Left colon (tissue), 2 donors: ENCODE results near the gene ARTN. TPM values are rescaled to one million over a fixed set of nuclear protein-coding genes. Genes with fewer than 3 reads are reported as not detected.
A peak's percentile ranks its signal among the peaks of the same experiment; 100 is the strongest.

Experiments
- ATAC-seq: fragments of 200-7000 bp; cut with Tn5 transposase; one replicate; pipeline ENCODE4 v1.9.1; 2020; ENCODE audit warnings: mild to moderate bottlenecking, moderate library complexity
- DNase-seq, 2 donors: peaks; one replicate each; pipeline ENCODE4 v3.0.0-alpha.2; 2020
- intact Hi-C, 2 donors: fragments of 100-400 bp; cut with DNase I in 1 of 2; cut with micrococcal nuclease in 1 of 2; formaldehyde crosslinking; loops; one replicate each; pipeline versions ENCODE4 v1.11.2 to v1.14.0; 2022; cut with DNase I, micrococcal nuclease
- long read RNA-seq: library from polyadenylated mRNA; unstranded; transcript quantifications from one replicate; pipeline ENCODE4 v2.0.0, GENCODE V29; 2021
- total RNA-seq, 2 donors: library from RNA; stranded (reverse); fragmentation: NEBNext Ultra II Directional; extraction: Animal tissue kit (Norgen Biotek cat#: 25700); gene quantifications; one replicate each; pipeline ENCODE4 v1.2.1, GENCODE V29; 2021
- donor health status: DM: no; HTN: no; CAD: no.
- donor health status: DM: yes; HTN: yes; CAD: no.

The ARTN gene
- 10 to 100 TPM in 1 of 2 donors, 1 to 10 TPM in 1; 5.3 to 11.1 TPM for total RNA-seq
- long read RNA-seq, partial matches to known transcripts = 0 of 8 reads
- long read RNA-seq, other reads (novel, unspliced or antisense) = 8 of 8 reads

GRCh38 chr1:43933386-43934100, at the start of gene ARTN:
Gene ARTN, plus strand, starts transcription at chr1:43933801. Its CDS starts 1,856 bp downstream, at chr1:43935657.
- peak in 1 of 2 donors; percentile 56 for DNase-seq
- peak; percentile 41 for ATAC-seq
- intact Hi-C loops = loop anchor here (5.0 to 10.0 kb wide), 2 partner anchors 169 to 171 kb away; no protein-coding TSS in a partner anchor

GRCh38 chr1:43885279-43885801, 48.3 kb upstream of the ARTN start:
- intact Hi-C loops = no loop called here
- DNase-seq (peak; percentile 46 to 49), ATAC-seq (peak; percentile 76)

GRCh38 chr1:43887748-43888147, 45.9 kb upstream of the ARTN start:
- intact Hi-C loops = no loop called here
- ATAC-seq = no peak
- no peak for DNase-seq

- intact Hi-C loops = no loop called here
- DNase-seq (no peak), ATAC-seq (no peak)
Measured at GRCh38 chr1:43890815-43891214, 42.8 kb upstream of the ARTN start.

- DNase-seq (no peak), ATAC-seq (no peak)
- intact Hi-C loops = no loop called here
Measured at GRCh38 chr1:43893006-43893405, 40.6 kb upstream of the ARTN start.

GRCh38 chr1:43898981-43899380, 34.6 kb upstream of the ARTN start:
- intact Hi-C loops = no loop called here
- no peak for ATAC-seq
- DNase-seq = peak in 1 of 2 donors; percentile 19

GRCh38 chr1:43900386-43900785, 33.2 kb upstream of the ARTN start:
- no peak for ATAC-seq
- intact Hi-C loops = no loop called here

GRCh38 chr1:43901196-43901961, 32.2 kb upstream of the ARTN start:
- DNase-seq (peak in 1 of 2 donors; percentile 9), ATAC-seq (no peak)
- intact Hi-C loops = no loop called here

More at GRCh38 chr1:43900386-43900785, 33.2 kb upstream of the ARTN start:
- peak in 1 of 2 donors; percentile 9 for DNase-seq

GRCh38 chr1:43902058-43902831, 31.4 kb upstream of the ARTN start:
- DNase-seq (peak in 1 of 2 donors; percentile 6), ATAC-seq (no peak)
- intact Hi-C loops = no loop called here

- DNase-seq = peak in 1 of 2 donors; percentile 8
- ATAC-seq = no peak
- intact Hi-C loops = no loop called here
Measured at GRCh38 chr1:43904660-43905551, 28.7 kb upstream of the ARTN start.

GRCh38 chr1:43908226-43908625, 25.4 kb upstream of the ARTN start:
- ATAC-seq = no peak
- peak in 1 of 2 donors; percentile 2 for DNase-seq
- intact Hi-C loops = no loop called here

- DNase-seq (peak in 1 of 2 donors; percentile 6), ATAC-seq (no peak)
- intact Hi-C loops = no loop called here
Measured at GRCh38 chr1:43908858-43909257, 24.7 kb upstream of the ARTN start.

GRCh38 chr1:43910343-43910742, 23.3 kb upstream of the ARTN start:
- ATAC-seq (no peak), DNase-seq (peak in 1 of 2 donors; percentile 10)
- intact Hi-C loops = no loop called here

GRCh38 chr1:43912607-43913006, 21.0 kb upstream of the ARTN start:
- intact Hi-C loops = no loop called here
- ATAC-seq (peak; percentile 15), DNase-seq (peak in 1 of 2 donors; percentile 31)

GRCh38 chr1:43913051-43913501, 20.5 kb upstream of the ARTN start:
- ATAC-seq (peak; percentile 96), DNase-seq (peak; percentile 56 to 61)
- intact Hi-C loops = no loop called here

- intact Hi-C loops = no loop called here
- ATAC-seq (no peak), DNase-seq (peak in 1 of 2 donors; percentile 15)
Measured at GRCh38 chr1:43913666-43914360, 19.8 kb upstream of the ARTN start.
